Limb (tissue), 2 donors: ENCODE measurements around the gene XPO6.

ENCODE experiments used
- DNase-seq, 2 donors: peaks; one replicate each; pipeline ENCODE4 v3.0.0-alpha.2; 2016; ENCODE audit errors: extremely low spot score in 2 of 2

XPO6 gene

DNA sequence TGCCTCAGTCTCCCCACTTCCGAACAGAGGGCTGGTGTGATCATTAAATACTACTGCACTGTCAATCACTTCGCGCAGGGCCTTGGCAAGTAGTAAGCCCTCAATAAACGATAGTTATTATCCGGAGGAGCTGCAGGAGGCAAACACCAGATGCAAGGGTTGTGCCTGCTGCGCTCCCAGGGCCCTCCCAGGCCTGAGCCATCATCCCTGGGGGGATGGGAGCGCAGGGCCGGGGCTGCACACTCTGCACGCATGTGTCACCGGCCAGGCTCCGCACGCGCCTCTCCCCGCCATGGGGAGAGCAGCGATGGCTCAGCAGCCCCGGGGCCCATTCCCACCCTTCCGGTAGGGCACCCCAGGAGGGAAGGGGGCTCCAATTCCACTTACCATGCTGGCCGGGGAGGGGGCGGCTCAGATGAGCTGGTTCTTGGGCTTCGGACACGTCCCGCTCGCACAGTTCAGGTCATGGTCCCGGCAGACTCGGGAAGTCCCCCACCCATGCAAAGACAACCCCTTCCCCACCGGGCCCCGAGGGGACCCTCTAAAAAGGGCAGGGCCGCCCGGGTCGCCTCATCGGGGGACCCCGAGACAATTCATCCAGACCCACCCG, 681 bp downstream of the XPO6 start:
- DNase-seq, result peak; percentile 32 to 64

DNA sequence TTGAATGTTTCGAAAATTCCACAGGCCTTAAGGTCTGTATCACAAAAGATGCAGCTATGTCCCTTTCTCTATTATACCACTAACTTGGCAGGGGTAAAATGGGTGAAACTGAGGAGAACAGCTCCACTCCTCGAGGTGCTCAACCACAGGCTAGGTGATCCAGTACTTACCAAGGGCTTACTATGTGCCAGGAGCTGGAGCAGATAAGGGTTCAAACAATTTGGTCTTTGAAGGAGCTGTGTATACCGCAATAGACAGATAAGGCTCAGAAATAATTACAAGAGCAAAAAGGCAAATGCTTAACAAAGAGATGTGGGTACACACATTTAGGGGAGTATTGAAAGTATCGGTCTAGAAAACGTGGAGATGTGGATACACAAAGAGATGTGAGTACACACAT, 1.5 kb downstream of the XPO6 start:
- no peak for DNase-seq

DNA sequence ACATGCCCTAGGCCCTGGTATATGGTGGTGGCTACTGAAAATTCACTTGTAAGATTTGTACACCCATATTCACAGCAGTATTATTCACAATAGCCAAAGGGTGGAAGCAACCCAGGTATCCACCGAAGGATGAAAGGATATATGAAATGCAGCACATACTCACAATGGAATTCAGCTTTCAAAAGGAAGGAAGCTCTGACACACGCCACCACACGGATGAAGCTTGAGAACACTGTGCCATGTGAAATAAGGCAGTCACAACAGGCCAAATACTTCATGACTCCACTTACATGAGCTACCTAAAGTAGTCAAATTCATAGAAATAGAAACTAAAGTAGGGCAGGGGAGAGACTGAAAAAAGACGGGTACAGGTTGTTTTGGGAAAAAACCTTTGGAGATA, 2.9 kb downstream of the XPO6 start:
- DNase-seq, result no peak

- no peak for DNase-seq
Measured at GRCh38 chr16:28208131-28208530, 3.6 kb downstream of the XPO6 start.

- no peak for DNase-seq
Measured at GRCh38 chr16:28207399-28207798, 4.4 kb downstream of the XPO6 start.

DNA sequence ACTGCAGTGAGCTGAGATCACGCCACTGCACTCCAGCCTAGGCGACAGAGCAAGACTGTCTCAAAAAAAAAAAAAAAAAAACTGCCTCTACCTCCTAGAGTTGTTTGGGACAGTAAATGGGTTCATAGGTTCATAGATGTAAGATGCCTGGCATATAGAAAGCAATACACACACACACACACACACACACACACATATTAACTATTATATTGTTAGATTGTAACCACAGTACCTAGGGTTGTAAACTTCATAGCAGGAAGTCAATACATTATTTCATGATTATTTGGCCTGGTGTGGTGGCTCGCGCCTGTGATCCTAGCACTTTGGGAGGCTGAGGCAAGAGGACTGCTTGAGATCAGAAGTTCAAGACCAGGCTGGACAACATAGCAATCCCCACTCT, 5.8 kb downstream of the XPO6 start:
- DNase-seq, result no peak

GRCh38 chr16:28205117-28205899, 6.5 kb downstream of the XPO6 start:
- no peak for DNase-seq

DNA sequence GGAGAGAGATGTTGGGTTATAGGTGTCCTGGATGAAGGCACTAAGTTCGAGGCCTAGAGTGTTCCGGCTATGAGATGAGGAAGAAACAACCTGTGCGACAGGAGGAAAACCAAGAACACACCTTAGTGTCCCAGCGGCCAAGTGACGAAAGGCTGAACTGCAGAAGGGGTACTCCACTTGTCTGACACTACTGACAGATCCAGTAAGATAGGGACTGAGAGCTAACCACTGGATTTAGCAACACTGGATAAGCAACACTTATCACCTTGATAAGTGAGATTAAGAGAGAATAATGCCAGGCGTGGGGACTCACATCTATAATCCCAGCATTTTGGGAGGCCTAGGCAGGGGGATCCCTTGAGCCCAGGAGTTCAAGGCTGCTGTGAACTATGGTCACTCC, 7.1 kb downstream of the XPO6 start:
- DNase-seq, result no peak

GRCh38 chr16:28204204-28204603, 7.6 kb downstream of the XPO6 start:
- DNase-seq, result no peak

DNA sequence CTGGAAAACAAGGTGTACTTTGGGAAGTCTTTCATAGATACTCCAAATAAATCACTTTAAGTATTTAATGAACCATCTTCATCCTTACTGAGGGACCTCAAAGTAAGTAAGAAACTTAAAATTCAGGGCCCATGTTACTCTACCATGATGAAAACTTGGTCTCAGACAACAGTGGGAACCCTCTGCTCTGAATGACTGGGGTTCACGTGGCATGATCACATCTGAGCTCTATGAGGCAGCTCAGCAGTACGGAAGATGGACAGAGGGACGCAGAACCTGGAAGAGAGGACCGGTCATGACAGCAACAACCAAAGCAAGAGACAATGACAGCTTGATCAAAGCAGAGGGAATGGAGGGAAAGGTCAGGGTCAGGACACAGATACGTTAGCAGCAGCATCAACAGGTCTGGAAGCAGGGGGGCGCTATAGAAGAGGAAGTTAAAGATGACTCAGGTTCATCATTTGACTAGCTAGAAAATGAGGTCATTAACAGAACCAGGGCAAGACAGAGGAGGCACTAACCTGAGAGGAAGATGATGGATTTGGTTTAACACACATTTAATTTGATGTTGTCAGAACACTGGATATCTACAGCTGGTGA, 9.5 kb downstream of the XPO6 start:
- DNase-seq, result no peak

- DNase-seq, result no peak
Measured at GRCh38 chr16:28200661-28201060, 11.1 kb downstream of the XPO6 start.

DNA sequence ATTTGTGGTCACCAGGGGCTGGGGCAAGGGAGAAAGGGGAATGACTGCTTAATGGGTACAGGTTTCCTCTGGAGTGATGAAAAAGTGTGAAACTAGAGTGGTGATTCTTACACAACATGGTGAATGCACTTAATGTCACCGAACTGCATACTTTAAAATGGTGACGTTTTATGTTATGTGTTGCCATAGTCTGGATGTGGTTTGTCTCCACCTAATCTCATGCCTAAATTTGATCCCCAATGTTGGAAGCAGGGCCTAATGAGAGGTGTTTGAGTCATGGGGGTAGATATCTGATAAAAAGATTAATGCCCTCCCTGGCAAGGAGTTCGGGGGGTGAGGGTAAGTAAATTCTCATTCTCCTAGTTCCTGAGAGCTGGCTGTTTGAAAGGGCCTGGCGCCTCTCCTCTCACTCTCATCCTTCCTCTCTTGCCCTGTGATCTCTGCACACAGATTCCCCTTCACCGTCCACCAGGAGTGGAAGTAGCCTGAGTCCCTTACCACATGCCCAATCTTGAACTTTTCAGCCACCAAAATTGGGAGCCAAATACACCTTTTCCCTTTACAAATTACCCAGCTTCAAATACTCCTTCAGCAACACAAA, 15.3 kb downstream of the XPO6 start:
- no peak for DNase-seq

- DNase-seq, result no peak
Measured at GRCh38 chr16:28195859-28196258, 15.9 kb downstream of the XPO6 start.

DNA sequence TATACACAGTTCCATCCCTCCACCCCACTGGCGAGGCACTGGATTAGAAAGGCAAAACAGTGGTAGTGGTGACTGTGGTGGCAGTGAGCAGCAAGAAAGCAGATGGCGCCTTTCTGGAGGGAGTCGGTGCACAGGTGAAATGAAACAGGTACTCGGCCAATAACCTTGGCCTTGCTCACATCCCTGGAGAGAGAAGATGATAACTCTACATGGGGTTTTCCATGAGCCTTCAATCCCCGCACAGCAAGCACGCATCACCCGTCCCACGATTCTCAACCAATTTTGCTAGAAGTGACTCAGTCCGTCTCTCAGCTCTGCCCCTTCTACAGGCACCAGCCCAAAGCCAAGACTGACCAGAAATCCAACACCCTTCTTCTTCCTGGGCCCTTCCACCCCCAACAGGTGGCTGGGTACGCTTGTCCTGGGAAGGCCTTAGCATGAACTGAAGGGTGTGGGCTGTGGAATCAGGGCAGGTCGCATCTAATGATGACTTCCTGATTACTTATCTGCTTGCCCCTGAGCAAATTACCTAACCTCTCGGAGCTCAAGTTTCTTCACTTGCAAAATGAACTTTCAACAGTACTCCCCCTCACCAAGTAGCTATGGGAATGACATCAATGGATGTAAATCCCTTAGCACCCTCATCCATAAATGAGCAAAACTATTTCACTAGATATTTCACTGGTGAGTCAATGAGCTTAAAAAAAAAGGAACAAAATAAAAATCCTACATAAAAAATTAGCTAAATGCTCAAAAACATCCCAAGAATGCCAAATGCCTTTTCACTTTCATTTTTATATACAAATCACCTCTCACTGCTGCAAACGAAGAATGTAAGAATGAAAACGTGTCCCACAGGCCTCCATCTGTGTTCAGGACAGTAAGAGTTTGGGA, 18.0 kb downstream of the XPO6 start:
- DNase-seq, result no peak

- no peak for DNase-seq
Measured at GRCh38 chr16:28192806-28193529, 18.8 kb downstream of the XPO6 start.

GRCh38 chr16:28191364-28191960, 20.3 kb downstream of the XPO6 start:
- DNase-seq, result no peak

DNA sequence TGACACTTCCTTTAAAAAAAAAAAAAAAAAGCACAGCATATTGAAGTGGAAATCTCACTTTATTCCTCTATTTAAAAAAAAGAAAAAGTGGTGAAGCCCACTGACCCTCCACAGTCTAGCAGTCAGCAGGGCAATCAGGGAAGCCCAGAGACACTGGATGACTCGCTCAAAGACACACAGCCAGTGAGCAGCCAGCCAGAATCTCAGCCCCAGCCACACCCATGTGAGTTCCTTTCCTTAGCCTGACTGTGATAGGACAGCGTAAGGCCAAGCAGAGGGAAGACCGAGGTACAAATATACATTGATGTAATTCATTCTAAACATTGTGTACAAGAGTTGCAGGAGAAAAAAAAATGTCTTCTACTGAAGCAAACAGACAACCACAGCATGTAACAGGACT, 22.5 kb downstream of the XPO6 start:
- no peak for DNase-seq

DNA sequence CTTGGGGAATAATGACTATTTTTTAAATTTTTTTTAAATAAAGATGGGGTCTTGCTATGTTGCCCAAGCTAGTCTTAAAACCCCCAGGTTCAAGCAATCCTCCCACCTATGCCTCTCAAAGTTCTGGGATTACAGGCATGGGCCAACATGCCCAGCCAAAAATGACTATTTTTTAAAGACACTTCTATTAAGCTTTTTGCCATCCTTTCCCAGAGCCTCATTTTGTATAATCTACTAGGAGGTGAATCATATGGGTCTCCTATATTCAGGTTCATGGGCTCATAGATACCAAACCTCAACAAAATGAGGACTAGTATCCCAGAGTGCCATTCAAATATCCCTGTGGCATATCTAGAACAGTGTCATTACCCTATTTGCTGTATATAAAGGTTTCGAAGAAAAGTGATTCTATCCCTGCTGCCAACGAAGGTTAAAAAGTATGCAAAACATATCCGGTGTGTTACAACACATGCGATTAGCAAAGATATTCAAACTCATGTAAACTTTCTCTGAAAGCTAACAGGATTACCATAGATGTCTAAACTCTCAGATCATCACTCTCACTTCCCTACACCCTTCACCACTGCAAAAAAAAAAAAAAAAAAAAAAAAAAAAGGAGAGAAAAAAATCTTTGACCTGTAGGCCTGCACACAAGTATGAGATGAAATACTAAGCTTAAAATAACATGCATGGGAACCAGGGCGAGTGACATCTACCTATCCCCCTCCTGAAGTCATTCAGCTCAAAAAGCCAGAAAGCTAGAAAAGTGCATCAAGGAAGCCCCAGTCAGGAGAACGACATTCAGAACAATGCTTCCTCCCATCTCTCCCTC, 23.5 kb downstream of the XPO6 start:
- no peak for DNase-seq

- DNase-seq, result no peak
Measured at GRCh38 chr16:28187595-28188004, 24.2 kb downstream of the XPO6 start.

DNA sequence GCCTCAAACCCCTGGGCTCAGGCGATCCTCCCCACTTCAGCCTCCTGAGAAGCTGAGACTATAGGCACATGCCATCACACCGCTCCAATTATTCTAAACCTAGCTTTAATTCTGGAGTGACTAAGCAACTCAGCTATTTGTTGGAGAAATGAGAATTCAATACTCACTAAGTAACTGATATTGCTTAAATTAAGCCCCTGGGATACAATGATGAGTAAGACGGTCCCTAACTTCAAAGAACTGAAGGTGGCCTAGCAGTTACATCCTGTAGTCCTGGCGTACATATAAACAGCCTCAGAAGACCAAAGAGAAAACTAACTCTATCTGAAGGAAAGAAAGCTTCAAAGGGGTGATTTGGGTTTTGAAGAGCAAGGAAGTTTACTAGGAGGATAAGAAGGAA, 25.0 kb downstream of the XPO6 start:
- no peak for DNase-seq
